HepG2 (cell line): Measurements from ENCODE around the gene MFNG. TPM values are rescaled to one million over a fixed set of nuclear protein-coding genes. Genes with fewer than 3 reads are reported as not detected.

Source experiments
- ATF6 ChIP-seq: sonication (generic); formaldehyde crosslinking; conservative IDR thresholded peaks from 2 replicates; pipeline ENCODE4 v1.4.0; 2020; ENCODE audit warnings: missing genetic modification reagents
- CHCHD3 ChIP-seq: sonication (generic); formaldehyde crosslinking; IDR thresholded peaks from 2 replicates; pipeline ENCODE4 v1.8.0; 2022; ENCODE audit warnings: mild to moderate bottlenecking, missing genetic modification reagents, moderate library complexity
- CHD2 ChIP-seq: IDR thresholded peaks from 2 replicates; pipeline ENCODE4 v1.6.1; 2011; ENCODE audit warnings: low read depth, low read length, improper control_type of control experiment
- GTF3A ChIP-seq: sonication (generic); formaldehyde crosslinking; conservative IDR thresholded peaks from 2 replicates; pipeline ENCODE4 v1.4.0; 2020; ENCODE audit warnings: mild to moderate bottlenecking, missing genetic modification reagents
- HNRNPH1 ChIP-seq: fragments of 200-400 bp; formaldehyde crosslinking; optimal IDR thresholded peaks from 2 replicates; pipeline ENCODE3; 2017; ENCODE audit warnings: mild to moderate bottlenecking, low read depth, low read length
- ISL2 ChIP-seq: sonication (generic); formaldehyde crosslinking; IDR thresholded peaks from 2 replicates; pipeline ENCODE4 v1.5.0; 2020; ENCODE audit warnings: missing genetic modification reagents
- MAZ ChIP-seq, 2 experiments: sonication (generic) in 1 of 2; formaldehyde crosslinking in 1 of 2; IDR thresholded peaks; 2 replicates each; pipeline versions ENCODE4 v1.5.0 to v1.6.1; 2012 to 2020; ENCODE audit warnings: low read depth in 2 of 2, mild to moderate bottlenecking in 2 of 2, borderline replicate concordance in 1 of 2, improper control_type of control experiment in 1 of 2, low read length in 1 of 2, missing genetic modification reagents in 1 of 2, moderate library complexity in 1 of 2
- NCOR1 ChIP-seq: fragments of 200-600 bp; sonication (generic); IDR thresholded peaks from 2 replicates; pipeline ENCODE4 v1.7.0; 2017; ENCODE audit warnings: antibody characterized with exemption, low read length, borderline replicate concordance
- REPIN1 ChIP-seq: sonication (generic); formaldehyde crosslinking; IDR thresholded peaks from 2 replicates; pipeline ENCODE4 v1.8.0; 2022; ENCODE audit warnings: missing genetic modification reagents, low read depth, mild to moderate bottlenecking, borderline replicate concordance
- REST ChIP-seq, 2 experiments: IDR thresholded peaks; 2 replicates each; pipeline ENCODE4 v1.6.1; 2011 to 2012; ENCODE audit warnings: low read length in 2 of 2, borderline replicate concordance in 1 of 2, low read depth in 1 of 2, mild to moderate bottlenecking in 1 of 2, moderate library complexity in 1 of 2
- SATB2 ChIP-seq: sonication (generic); formaldehyde crosslinking; IDR thresholded peaks from 2 replicates; pipeline ENCODE4 v1.5.0; 2020; ENCODE audit warnings: missing genetic modification reagents
- SKI ChIP-seq: fragments of 450-650 bp; IDR thresholded peaks from one replicate; pipeline ENCODE4 v1.6.1; 2018; ENCODE audit warnings: mild to moderate bottlenecking; ENCODE audit not compliant: partially characterized antibody
- TBP ChIP-seq: sonication (generic); formaldehyde crosslinking; IDR thresholded peaks from 2 replicates; pipeline ENCODE4 v1.5.0; 2020; ENCODE audit warnings: missing genetic modification reagents
- ZNF235 ChIP-seq: sonication (generic); formaldehyde crosslinking; IDR thresholded peaks from 2 replicates; pipeline ENCODE4 v1.8.1; 2023; ENCODE audit warnings: mild to moderate bottlenecking, missing genetic modification reagents, borderline replicate concordance
- ZNF652 ChIP-seq: IDR thresholded peaks from 2 replicates; pipeline ENCODE4 v1.6.1; 2016; ENCODE audit warnings: low read depth, borderline replicate concordance
- ZNF687 ChIP-seq: sonication (generic); formaldehyde crosslinking; IDR thresholded peaks from 2 replicates; pipeline ENCODE4 v1.5.1; 2020; ENCODE audit warnings: mild to moderate bottlenecking, missing genetic modification reagents, moderate library complexity
- ZSCAN12 ChIP-seq: sonication (generic); formaldehyde crosslinking; IDR thresholded peaks from 2 replicates; pipeline ENCODE4 v1.9.0; 2021; ENCODE audit warnings: mild to moderate bottlenecking, missing genetic modification reagents
- polyA plus RNA-seq, 8 experiments: library from polyadenylated mRNA; depleted of rRNA in 3 of 8; stranded (reverse) in 7 of 8; unstranded in 1 of 8; fragments of >200 nt; fragmentation: Illumina TruSeq in 4 of 8; extraction: Trizol in 4 of 8; gene quantifications; 2 replicates each; pipeline versions ENCODE4 v1.2.1 to v1.2.3, GENCODE V29; 2011 to 2016; ENCODE audit warnings: low read depth in 4 of 8, missing spikeins in 1 of 8, mixed read lengths in 1 of 8; ENCODE audit not compliant: insufficient read depth in 1 of 8
- total RNA-seq, 5 experiments: library from RNA; depleted of rRNA; stranded (reverse); fragments of >200 nt; fragmentation: Illumina TruSeq; extraction: Trizol; gene quantifications; 2 replicates each; pipeline ENCODE4 v1.2.3, GENCODE V29; 2016; ENCODE audit warnings: low read depth in 1 of 5

The MFNG gene
- total and polyA plus RNA-seq, 2 of the 13 experiments (the other 11 are each of a cell fraction or from before 2014, with no cell fraction given), result 1.0 to 11.7 TPM

GRCh38 chr22:37521236-37521739, 35.1 kb upstream of the MFNG start (continued):
- no peak for TF ChIP-seq TBP (CRISPR knock-in tag)
- peak; percentile 52 for TF ChIP-seq ZNF687 (CRISPR knock-in tag)
- no peak for TF ChIP-seq GTF3A (CRISPR knock-in tag)
- TF ChIP-seq NCOR1, result peak; percentile 61; the same call in 1 of the 2 replicates
- TF ChIP-seq HNRNPH1, result no peak
- no peak for TF ChIP-seq ZNF235 (CRISPR knock-in tag)
- no peak for TF ChIP-seq ATF6 (CRISPR knock-in tag)
- no peak for TF ChIP-seq REPIN1 (CRISPR knock-in tag)
- TF ChIP-seq MAZ (IDR thresholded peaks at IDR 0.05; ENCODE audit: borderline replicate concordance, low read depth, low read length), result no peak
- no peak for TF ChIP-seq MAZ (CRISPR knock-in tag; IDR thresholded peaks at IDR 0.05; ENCODE audit: low read depth)
- TF ChIP-seq ZSCAN12 (CRISPR knock-in tag), result no peak
- TF ChIP-seq SATB2 (CRISPR knock-in tag), result no peak
- TF ChIP-seq CHD2, result no peak
- TF ChIP-seq ZNF652 (CRISPR knock-in tag), result no peak
- TF ChIP-seq SKI, result peak; percentile 36
- TF ChIP-seq CHCHD3 (CRISPR knock-in tag), result no peak
- no peak for TF ChIP-seq ISL2 (CRISPR knock-in tag)
- no peak for TF ChIP-seq REST (IDR thresholded peaks at IDR 0.05; ENCODE audit: borderline replicate concordance in 1 of 2, low read depth in 1 of 2, low read length in 2 of 2)
